ENCODE data around the gene AKR1B1. TPM values are rescaled to one million over a fixed set of nuclear protein-coding genes. Genes with fewer than 3 reads are reported as not detected.

AKR1B1 gene
- total RNA-seq, 1 experiment from 2014 or later, result 1.6 TPM

- no peaks in the 10 kb centered on the region for H3K36me3 ChIP-seq (ENCODE audit: low read depth, low read length)
- no peaks in the 10 kb centered on the region for H3K27me3 ChIP-seq (ENCODE audit: low read length)
- peaks cover 14% of the 10 kb centered on the region for H3K4me1 ChIP-seq (ENCODE audit: insufficient read depth, low read length)
- H3K9me3 ChIP-seq (ENCODE audit: low read length), result no peaks in the 10 kb centered on the region
- intact Hi-C loops (cut with micrococcal nuclease), result no loop called here
- H3K27ac ChIP-seq (ENCODE audit: low read length), result no peak overlapping the region
- H3K4me2 ChIP-seq (ENCODE audit: low read length), result no peak overlapping the region
- H3K4me3 ChIP-seq (ENCODE audit: low read length), result no peak overlapping the region
- H3F3A ChIP-seq (ENCODE audit: low read length, unreplicated experiment), result no peaks in the 10 kb centered on the region
- no TSS peak for BruUV-seq (replicated peaks)
- DNase-seq (peak; percentile 79), ATAC-seq (peak; percentile 90)
- H2AFZ ChIP-seq (ENCODE audit: low read length), result 0 out of 2 replicates have a peak overlapping the region, but pooled peaks have one; percentile 44
- H3K9ac ChIP-seq (ENCODE audit: low read length), result no peak overlapping the region
- POLR2A ChIA-PET (ENCODE audit: unreplicated experiment), result no interaction called here
- CTCF ChIA-PET, result interaction anchor here (0.6 kb wide), 1 partner anchor 146 kb away, joined by 3 read pairs; no protein-coding TSS in a partner anchor
- no peaks in the 10 kb centered on the region for H3K79me2 ChIP-seq (ENCODE audit: low read length)
- no peaks in the 10 kb centered on the region for H4K20me1 ChIP-seq (ENCODE audit: low read length)
- H3K9me2 ChIP-seq (replicated peaks; ENCODE audit: low read length), result no peaks in the 10 kb centered on the region
- TF ChIP-seq CTCF (conservative IDR thresholded peaks at IDR 0.05; ENCODE audit: low read depth, low read length) (no peak), EZH2phosphoT487 (IDR thresholded peaks at IDR 0.05; ENCODE audit: borderline replicate concordance, low read length) (no peak), EZH2 (IDR thresholded peaks at IDR 0.05; ENCODE audit: low read length, unreplicated experiment) (no peak)
These were observed 12.0 kb upstream of the AKR1B1 start for GRCh38 chr7:134470864-134471263.

- Histone ChIP-seq H2AFZ (ENCODE audit: low read length) (no peak overlapping the region), H3K9ac (ENCODE audit: low read length) (no peak overlapping the region), H3K27ac (ENCODE audit: low read length) (no peak overlapping the region), H4K20me1 (ENCODE audit: low read length) (no peaks in the 10 kb centered on the region), H3K4me3 (ENCODE audit: low read length) (no peak overlapping the region), H3K9me3 (ENCODE audit: low read length) (no peaks in the 10 kb centered on the region), H3K9me2 (replicated peaks; ENCODE audit: low read length) (no peaks in the 10 kb centered on the region), H3K36me3 (ENCODE audit: low read depth, low read length) (no peaks in the 10 kb centered on the region), H3K4me1 (ENCODE audit: insufficient read depth, low read length) (peaks cover 13% of the 10 kb centered on the region), H3K79me2 (ENCODE audit: low read length) (no peaks in the 10 kb centered on the region), H3K4me2 (ENCODE audit: low read length) (no peak overlapping the region), H3F3A (ENCODE audit: low read length, unreplicated experiment) (no peaks in the 10 kb centered on the region), H3K27me3 (ENCODE audit: low read length) (no peaks in the 10 kb centered on the region)
- ChIA-PET POLR2A (ENCODE audit: unreplicated experiment) (no interaction called here), CTCF (no interaction called here)
- TF ChIP-seq EZH2 (IDR thresholded peaks at IDR 0.05; ENCODE audit: low read length, unreplicated experiment) (no peak), EZH2phosphoT487 (IDR thresholded peaks at IDR 0.05; ENCODE audit: borderline replicate concordance, low read length) (no peak), CTCF (conservative IDR thresholded peaks at IDR 0.05; ENCODE audit: low read depth, low read length) (no peak)
- DNase-seq (no peak), ATAC-seq (no peak)
- BruUV-seq (replicated peaks), result no TSS peak
- intact Hi-C loops (cut with micrococcal nuclease), result no loop called here
These were observed 10.7 kb upstream of the AKR1B1 start for GRCh38 chr7:134469622-134470021.

- no peak overlapping the region for H3K4me2 ChIP-seq (ENCODE audit: low read length)
- no peaks in the 10 kb centered on the region for H4K20me1 ChIP-seq (ENCODE audit: low read length)
- H3K4me3 ChIP-seq (ENCODE audit: low read length), result no peak overlapping the region
- H3K36me3 ChIP-seq (ENCODE audit: low read depth, low read length), result no peaks in the 10 kb centered on the region
- no peak overlapping the region for H3K9ac ChIP-seq (ENCODE audit: low read length)
- TF ChIP-seq EZH2phosphoT487 (IDR thresholded peaks at IDR 0.05; ENCODE audit: borderline replicate concordance, low read length) (no peak), EZH2 (IDR thresholded peaks at IDR 0.05; ENCODE audit: low read length, unreplicated experiment) (no peak), CTCF (conservative IDR thresholded peaks at IDR 0.05; ENCODE audit: low read depth, low read length) (no peak)
- no peaks in the 10 kb centered on the region for H3K9me3 ChIP-seq (ENCODE audit: low read length)
- no peaks in the 10 kb centered on the region for H3K27me3 ChIP-seq (ENCODE audit: low read length)
- ChIA-PET POLR2A (ENCODE audit: unreplicated experiment) (no interaction called here), CTCF (no interaction called here)
- H3K4me1 ChIP-seq (ENCODE audit: insufficient read depth, low read length), result peaks cover 1% of the 10 kb centered on the region; the same call in 1 of the 2 replicates
- intact Hi-C loops (cut with micrococcal nuclease), result no loop called here
- H2AFZ ChIP-seq (ENCODE audit: low read length), result no peak overlapping the region
- BruUV-seq (replicated peaks), result no TSS peak
- no peaks in the 10 kb centered on the region for H3F3A ChIP-seq (ENCODE audit: low read length, unreplicated experiment)
- H3K79me2 ChIP-seq (ENCODE audit: low read length), result no peaks in the 10 kb centered on the region
- H3K9me2 ChIP-seq (replicated peaks; ENCODE audit: low read length), result no peaks in the 10 kb centered on the region
- no peak overlapping the region for H3K27ac ChIP-seq (ENCODE audit: low read length)
- ATAC-seq (no peak), DNase-seq (no peak)
These were observed 9.6 kb upstream of the AKR1B1 start for GRCh38 chr7:134468475-134468874.
